GM21529 (cell line): ENCODE results near the gene CIPC.

ENCODE experiments used
- ATAC-seq: cut with Tn5 transposase; IDR thresholded peaks from one replicate; pipeline ENCODE4 v1.9.1; 2021; ENCODE audit not compliant: unreplicated experiment

Gene CIPC

DNA sequence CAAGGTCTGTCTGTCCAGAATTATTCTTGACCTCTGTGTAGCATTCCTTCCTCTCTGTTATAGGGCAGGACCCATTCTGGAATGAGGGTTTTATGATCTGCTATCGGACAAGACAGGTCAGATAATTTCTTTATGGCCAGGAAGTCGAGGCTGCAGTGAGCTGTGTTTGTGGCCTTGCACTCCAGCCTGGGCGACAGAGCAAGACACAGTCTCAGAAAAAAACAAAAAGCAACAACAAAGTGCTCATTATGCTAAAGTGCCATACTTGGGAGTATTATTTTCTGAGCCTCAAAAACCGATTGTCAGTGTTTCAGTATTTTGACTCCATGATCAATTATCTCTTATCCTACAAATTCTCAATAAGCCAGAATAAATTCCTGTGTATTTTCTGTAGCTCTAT lies 4.1 kb downstream of the CIPC start:
- no peak for ATAC-seq

DNA sequence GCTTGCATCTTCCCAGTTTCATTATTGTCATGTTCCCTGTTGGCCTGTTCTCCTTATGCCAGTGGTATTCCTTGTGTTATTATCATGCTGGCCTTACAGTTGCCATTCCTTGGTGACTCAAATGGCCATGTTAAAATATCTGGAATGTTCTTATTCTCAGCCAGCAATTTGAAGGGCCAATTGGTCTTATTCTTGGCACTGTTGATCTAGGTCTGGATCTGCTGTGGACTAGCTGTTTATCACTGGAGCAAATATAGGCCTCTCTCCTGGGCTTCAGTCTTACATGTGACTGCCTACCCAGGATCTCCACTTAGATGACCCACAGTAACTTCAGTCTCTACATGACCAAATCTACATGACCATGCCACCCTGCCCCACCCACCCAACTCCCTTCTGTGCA lies 5.4 kb downstream of the CIPC start:
- ATAC-seq, result no peak

DNA sequence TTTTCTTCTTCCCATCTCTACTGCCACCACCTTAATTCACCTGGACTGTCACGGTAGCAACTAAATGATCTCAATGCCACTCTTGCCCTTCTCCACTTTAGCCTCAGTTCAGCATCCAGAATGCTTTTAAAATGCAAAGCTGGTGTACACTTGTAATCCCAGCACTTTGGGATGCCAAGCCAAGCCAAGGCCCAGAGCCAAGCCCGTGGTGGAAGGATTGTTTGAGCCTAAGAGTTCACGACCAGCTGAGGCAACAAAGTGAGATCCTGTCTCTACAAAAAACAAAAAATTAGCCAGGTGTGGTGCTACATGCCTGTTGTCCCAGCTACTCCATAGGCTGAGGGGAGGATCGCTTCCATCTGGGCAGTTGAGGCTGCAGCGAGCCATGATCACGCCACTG lies 5.9 kb downstream of the CIPC start:
- no peak for ATAC-seq

DNA sequence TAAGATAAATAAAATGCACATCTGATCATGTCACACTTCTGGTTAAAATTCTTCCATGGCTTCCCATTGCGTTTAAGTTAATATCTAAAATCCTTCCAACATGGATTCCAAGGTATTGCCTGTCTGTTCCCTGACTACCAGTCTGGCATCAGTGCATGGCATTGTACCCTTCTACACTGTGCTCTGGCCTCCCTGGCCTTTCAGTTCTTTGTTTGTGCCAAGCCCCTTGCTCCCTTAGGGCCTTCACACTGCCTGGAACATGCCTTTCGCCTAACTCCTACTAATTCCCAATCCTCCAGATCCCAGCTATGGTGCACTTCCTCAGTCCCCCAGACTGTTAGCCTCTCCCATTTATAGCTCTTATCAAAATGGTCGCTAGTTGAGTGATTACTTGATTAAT lies 6.3 kb downstream of the CIPC start:
- ATAC-seq, result no peak

DNA sequence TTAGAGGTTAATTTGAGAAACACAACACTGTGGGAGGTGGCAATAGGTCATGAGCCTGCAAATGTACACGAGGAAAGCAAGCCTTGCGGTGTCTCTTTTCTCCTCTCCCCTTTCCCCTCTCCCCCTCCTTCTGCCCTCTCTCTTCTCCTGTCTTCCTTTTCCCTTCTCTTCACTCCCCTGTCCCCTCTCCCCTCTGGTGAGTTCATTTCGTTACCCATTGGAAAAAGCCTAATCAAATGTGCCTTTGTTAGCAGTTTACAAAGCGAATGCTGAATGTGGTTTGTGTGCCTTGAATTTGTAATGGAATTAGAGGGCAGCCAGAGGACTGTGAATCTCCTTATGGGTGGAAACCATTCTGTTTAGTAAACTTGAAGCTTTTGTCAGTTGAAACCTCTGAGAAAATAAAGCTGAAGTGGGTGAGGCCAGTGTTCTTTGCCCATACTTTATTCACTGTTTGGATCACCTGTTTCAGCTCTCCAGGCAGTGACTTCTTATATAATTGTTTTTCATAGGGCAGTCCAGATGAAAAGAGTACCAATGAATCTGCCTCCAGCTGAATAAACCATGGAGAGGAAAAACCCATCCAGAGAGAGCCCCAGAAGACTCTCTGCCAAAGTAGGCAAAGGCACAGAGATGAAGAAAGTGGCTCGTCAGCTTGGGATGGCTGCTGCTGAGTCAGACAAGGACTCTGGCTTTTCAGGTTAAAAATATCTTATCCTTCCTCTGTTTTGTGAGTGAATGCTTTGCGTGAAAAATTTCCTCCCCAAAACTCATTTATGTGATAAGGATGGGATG lies 7.3 kb downstream of the CIPC start:
- no peak for ATAC-seq

DNA sequence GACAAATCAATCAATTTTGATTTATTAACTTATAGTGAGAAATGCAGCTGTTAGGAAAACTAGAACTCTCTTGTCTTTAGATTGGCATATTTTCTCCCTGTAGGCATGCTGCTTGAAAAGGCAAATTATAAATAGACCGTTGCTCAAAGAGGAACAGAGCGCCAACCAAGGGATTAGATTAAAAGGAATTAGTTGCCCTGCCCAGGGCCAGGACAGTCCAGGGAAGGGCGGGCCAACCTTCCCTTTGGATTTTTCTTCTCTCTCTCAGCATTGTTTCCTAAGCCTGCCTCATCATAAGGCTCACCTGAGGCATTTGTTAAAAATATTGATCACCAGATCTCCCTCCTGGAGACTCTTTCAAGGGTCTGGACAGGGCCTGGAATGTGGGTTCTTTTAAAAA lies 8.6 kb downstream of the CIPC start:
- ATAC-seq, result no peak

DNA sequence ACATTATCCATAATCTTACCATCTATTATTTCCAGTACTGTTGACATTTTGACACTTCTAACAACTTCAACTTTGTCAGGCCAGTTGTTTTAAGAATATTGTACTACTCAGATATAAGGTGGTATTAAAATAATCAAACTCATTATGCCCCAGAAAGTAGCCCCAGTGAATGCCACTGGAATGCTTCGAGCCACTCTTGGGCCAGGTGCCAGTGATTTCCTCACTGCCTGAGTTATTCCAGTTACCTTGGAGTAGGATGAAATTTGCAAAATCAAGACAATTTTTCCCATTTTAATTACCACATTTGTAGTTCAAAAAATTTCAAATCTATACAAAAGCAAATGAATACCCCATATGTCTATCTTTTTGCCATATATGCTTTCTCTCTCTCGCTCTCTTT lies 9.2 kb downstream of the CIPC start:
- no peak for ATAC-seq

DNA sequence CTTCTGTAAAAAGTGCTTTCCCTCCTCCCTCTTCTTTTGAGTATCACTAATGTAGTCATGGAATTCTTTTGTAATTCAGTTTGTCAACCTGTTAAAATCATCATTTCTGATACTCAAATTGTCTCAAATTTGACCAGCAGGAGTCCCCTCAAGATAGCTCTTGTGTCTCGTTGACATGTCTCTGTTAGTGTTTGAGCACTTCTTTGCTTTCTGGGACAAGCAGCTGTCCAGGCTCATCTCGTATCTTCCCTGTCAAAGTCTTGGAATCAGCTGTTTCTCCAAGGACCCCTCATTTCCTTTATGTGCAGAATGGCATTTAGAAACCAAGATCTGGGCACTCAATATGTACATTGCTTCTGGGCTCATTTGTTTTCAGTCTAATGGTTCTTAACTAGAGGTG lies 10.7 kb downstream of the CIPC start:
- ATAC-seq, result no peak

DNA sequence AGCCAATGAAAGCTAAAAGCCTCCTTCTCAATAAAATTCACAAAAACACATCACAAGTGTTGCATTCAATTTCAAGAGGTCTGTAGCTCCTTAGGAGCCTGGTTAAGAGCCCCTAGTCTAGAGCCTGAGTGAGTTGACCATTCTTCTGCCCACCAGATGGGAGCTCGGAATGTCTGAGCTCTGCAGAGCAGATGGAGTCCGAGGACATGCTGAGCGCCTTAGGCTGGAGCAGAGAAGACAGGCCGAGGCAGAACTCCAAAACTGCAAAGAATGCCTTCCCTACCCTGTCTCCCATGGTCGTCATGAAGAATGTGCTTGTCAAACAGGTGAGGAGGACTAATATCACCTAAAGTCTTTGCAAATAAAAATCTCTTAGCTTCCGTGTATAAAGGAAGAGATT lies 11.6 kb downstream of the CIPC start:
- ATAC-seq, result no peak

DNA sequence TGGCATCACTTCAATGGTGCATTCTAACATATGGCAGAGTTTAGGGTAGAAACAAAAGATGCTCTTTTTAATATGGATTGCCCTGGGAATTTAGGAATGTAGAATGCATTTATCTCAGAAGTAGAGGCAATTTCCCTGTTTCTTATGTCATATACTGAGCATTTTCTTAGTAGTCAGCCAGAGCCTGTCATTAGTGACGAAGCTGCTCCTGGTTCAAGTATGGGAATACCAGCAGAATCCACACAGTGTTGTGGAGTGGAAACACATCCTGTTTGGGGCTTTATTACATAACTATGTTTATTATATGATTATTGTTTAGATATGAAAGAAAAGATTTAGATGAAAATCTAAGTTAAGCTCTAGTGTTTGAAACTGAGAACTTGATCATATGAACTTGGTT lies 12.2 kb downstream of the CIPC start:
- ATAC-seq, result no peak

DNA sequence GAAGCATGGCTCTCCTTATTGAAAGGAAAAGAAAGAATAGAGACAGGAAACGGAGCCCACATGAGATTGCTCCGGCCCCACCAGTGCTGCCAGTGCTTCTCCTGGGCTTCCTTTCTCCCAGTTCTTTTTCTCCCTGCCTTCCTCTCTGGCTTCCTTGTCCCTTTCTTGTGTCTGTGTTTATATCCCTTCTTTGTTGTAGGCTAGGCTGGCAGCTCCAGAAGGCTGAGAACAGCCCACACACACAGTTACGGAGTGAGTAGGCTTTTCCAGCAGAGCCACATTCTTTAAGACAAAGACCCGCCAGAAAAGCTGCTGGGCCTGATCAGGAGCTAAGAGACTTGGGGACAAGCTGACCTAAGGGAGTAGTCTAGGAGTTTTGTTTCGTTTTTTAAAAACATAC lies 13.0 kb downstream of the CIPC start:
- no peak for ATAC-seq

DNA sequence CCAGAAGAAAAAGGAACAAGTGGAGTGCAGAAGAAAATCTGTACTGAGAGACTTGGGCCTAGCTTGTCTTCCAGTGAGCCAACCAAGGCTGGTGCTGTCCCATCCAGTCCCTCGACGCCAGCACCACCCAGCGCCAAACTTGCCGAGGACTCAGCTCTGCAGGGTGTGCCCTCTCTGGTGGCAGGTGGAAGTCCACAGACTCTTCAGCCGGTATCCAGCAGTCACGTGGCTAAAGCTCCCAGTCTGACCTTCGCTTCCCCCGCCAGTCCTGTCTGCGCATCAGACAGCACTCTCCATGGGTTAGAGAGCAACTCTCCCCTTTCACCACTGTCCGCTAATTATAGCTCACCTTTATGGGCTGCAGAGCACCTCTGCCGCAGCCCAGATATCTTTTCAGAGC lies 15.6 kb downstream of the CIPC start:
- no peak for ATAC-seq

DNA sequence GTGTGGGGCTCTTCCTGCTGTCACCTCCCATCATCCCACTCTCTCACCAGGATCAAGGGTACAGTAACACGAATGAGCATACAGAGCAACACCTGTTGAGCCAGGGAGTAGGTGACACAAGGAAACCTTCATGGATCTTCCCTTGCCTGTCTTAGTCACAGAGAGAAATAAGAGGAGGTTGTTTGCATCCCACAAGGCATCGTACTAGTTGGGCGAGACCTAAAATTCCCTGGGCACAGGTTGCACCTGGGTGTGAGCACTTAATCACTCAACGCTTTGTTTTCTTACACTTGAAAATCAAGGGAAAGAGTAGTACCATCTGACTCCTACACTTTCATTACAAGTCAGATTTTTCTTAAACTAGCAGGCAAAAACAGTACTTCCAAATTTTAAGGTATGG lies 16.6 kb downstream of the CIPC start:
- ATAC-seq, result no peak

DNA sequence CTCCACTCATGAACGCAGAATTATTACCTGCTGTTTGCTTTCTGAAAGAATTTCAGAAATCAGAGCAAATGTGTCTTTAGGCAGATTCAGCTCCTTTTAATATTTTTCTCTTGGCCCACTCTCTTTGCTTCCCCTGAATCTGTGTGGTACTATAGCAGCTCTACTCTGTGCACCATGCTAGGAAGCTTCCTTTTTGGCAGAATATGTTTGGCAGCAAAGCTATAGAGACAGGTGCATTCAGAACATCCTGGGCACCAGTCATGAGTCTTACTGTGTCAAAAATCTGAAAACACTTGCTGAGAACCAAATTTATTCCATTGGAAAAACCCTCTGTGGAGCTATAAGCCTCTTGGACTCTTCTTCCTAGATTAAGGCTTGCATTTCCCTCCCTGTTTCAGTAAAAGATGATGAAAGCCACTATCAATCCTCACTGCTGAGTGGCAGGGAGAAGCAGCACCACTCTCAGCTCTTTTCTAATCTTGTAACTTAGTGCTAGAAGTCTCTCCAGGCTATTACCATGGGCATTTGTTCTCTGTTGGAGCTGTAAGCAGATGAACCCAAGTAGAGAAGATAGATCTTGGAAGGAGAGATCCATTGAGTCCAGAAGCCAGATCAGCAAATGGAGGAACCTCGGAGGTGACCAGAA lies 18.2 kb downstream of the CIPC start:
- no peak for ATAC-seq

DNA sequence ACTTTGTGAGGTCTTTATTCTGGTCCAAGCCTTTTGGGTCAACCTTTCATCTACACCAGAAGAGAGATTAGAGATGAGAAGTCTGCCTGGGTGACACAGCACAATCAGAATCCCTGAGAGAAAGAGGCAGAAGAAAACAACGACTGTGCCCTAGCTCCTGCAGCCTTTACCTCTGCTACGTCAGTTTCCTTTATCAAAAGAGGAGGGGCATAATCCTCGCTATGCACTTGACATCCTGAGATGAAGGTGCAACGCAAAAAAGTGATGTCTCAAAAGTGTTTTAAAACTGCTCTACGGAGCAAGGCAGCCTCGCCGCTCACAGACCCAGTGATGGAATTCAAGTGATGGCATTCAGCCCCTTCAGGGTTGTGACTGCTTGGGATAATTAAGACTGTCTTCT lies 21.8 kb downstream of the CIPC start:
- no peak for ATAC-seq

DNA sequence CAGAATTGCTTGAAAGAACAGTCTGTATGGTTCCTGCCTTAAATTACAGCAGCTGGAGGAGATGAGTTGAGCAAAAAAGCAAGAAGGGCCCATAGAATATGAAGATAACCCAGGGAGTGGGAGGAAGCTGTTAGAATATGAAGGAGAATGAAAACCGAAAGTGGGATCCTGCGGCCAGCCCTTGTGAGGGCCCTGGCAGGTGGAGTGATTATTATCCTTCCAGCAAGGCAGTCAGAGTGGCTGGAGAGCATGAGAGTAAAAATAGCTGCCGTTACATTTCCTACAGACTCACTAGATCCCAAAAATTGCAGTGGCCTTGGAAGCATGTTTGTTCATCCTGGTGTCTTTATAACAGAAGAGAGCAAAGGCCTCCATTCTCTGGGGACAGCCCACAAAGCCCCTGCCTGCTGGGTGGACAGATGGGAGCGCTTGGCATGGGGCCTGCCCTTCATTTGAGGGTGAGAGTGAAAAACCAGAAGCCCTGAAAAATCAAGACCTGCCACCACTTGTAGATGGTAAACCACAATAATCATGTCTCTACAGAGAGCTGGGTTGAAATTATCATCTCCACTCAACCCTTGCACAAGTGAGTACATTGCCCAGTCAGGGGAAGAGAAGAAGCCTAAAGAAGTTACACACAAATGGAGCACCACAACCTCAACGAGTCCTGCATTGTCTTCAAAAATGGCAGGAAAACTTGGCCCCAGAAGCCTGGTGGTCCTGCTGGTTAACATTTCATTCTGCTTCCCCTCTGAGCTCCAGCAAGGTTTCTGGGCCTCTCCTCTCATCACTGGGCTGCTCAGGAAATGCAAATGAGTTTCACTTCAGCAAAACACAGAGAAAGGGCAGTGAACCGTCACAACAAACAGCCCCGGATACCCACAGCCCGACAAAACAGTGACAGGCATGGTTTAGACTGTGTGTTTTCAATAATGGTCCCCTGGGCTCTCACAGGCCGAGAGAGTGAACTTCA lies 23.0 kb downstream of the CIPC start:
- ATAC-seq, result peak; percentile 88

DNA sequence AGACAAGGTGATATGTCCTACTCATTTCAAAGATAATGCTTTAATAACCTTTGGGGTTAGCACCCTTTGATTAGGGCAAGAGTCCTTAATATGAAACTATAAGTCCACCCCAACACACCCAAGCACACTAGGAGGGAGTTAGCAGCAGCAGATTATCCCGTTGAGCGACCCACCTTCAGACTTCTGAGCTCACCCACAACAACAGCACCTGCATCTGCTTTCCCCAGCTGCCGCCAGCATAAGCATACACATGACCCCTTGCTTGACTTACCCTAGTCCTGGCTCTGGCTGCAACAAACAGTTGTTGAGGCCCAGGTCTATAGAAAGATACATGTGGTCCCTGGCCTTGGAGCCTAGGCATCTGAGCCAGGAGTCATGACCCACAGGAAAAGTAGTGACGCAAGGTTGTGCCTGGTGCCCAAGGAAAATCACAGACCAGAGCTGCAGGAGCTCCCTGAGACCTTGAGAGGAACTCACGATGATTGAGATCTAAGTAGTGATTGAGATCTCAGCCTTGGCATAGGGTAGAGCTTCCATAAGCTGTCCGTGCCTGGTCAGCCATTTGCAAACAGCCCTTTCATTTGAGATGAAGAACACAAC lies 24.6 kb downstream of the CIPC start:
- ATAC-seq, result no peak

DNA sequence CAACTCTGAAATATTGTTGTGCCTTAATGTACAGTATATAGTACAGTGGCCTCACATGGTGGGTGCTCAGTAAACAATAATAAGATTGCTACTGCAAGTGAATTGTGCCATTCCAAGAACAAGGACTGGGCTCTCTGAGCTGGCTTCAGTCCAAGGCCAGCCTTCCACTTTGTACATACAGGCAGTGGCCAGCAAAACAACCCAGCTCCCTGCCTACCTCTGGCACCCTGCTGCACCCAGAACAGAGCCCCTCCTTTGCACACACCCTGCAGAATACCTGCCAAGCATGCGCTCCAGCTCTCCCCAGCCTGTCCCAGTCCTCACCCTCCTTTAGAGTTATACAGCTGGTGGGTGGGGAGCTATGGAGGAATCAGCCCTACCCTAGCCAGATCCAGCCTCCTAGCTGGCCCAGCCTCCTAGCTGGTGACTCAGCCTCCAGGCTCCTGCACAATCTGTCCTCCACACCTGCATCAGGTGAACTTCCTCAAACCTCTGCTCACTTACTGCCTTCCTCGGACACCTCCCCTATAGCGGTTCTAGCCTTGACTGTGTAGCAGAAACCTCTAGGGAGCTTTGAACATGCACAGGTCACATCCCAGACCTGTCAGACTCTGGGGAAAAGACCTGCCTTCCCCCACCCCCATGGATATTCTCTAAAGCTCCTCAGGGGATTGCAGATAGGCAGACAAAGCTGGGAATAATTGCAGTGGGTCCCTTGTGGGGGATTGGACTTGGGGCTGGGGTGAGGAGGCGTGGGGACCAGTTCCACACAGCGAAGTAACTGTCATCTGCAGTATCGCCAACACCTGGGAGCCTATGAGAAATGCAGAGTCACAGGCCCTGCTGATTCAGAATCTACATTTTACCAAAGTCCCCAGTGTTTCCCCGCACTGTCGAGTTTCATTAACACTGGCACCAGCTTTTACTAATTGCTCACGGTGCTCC lies 25.6 kb downstream of the CIPC start:
- no peak for ATAC-seq

DNA sequence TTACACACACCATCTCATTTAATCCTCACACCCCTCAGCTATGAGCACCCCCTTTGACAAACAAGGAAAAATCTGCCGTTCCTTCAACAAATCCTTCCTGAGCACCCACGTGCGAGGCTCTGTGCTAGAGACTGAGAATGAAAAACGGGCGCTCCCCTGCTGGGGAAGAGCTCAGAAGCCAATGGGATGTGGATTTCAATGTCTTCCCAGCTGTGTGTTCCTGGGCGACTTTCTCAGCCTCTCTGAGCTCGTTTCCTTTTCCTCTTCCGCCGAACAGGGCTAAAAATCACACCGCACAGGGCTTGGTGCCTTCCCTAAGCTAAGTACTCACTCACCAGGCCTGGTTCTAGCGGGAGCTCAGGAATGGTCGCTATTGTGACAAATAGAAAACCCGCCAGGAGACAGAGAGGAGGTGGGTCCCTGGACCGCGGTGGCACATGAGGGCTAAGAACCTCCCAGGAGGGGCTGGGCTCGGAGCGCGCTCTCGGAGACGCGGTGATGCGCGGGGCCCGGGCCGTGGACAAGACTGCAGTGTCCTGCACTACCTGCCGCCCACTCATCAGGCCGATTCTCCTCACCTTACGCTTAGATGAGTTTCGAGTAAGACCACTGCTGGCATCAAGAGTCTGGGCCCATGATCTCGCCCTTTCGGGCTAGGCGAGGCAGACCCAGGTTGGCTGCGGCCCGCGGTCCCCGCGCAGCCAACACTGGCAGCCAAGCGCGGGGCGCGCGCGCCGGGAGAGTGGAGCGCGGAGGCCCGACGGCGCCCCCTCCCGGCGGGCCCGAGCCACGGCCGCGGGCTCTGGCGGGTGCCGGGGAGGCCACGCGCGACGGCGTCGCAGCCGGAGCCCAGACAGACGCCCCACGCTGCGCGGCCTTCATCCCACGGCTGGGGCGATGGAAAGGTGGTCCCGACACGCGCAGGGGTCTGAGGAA lies 26.6 kb downstream of the CIPC start:
- ATAC-seq, result no peak
